Measurements from ENCODE around the gene AIRE.

GRCh38 chr21:44272284-44272858, 13.3 kb upstream of the AIRE start:
- TF ChIP-seq CTCF (IDR thresholded peaks at IDR 0.05), result no peak
- no peak for TF ChIP-seq POLR2AphosphoS5 (IDR thresholded peaks at IDR 0.05)
